ENCODE data around the gene SLC66A2.
"Not testable (repeated sequence)": the region's sequence is repeated elsewhere in the genome, so short reads cannot be mapped to it uniquely, and the experiment has no call there.

The SLC66A2 gene

GRCh38 chr18:79951545-79952455 lies at the start of gene SLC66A2:
TSS of gene SLC66A2 (minus strand) at chr18:79951653. CDS start at chr18:79950926, 727 bp downstream.
- DNase-seq (ENCODE audit: low read depth), result peak; percentile 86

DNA sequence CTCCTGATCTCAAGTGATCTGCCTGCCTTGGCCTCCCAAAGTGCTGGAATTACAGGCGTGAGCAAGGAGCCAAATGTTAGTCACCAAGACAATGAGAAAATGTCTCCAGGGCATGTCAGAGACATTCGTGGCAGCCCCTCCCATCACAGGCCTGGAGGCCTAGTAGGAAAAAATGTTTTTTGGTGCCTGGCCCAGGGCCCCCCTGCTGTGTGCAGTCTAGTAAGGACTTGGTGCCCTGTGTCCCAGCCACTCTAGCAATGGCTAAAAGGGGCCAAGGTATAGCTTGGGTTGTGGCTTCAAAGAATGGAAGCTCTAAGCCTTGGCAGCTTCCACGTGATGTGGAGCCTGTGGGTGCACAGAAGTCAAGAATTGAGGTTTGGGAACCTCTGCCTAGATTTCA lies 49.4 kb upstream of the SLC66A2 start:
- no peak for DNase-seq (ENCODE audit: low read depth)

GRCh38 chr18:79999701-80000100 lies 48.2 kb upstream of the SLC66A2 start:
- not testable (repeated sequence) for DNase-seq (ENCODE audit: low read depth)

DNA sequence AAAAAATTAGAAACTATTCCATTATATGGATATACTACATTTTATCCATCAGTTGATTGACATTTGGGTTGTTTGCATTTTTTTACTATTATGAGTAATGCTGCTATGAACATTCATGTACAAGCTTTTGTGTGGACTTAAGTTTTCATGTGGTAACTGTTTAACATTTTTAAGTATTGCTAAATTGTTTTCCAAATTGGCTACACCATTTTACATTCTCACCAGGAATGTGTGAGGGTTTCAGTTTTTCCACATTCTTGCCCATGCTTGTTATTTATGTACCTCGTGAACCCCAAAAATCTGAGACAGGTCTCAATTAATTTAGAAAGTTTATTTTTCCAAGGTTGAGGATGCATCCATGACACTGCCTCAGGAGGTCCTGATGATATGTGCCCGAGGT lies 40.0 kb upstream of the SLC66A2 start:
- peak; percentile 4 for DNase-seq (ENCODE audit: low read depth)

DNA sequence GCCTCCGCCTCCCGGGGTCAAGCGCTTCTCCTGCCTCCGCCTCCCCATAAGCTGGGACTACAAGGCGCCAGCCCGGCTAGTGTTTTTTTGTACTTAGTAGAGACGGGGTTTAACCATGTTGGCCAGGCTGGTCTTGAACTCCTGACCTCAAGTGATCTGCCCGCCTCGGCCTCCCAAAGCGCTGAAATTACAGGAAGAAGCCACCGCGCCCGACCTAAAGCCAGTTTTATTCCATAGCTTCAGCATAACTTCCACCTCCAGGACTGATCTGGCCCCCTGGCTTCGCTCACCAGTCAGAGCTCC lies 37.7 kb upstream of the SLC66A2 start:
- DNase-seq (ENCODE audit: low read depth), result no peak

DNA sequence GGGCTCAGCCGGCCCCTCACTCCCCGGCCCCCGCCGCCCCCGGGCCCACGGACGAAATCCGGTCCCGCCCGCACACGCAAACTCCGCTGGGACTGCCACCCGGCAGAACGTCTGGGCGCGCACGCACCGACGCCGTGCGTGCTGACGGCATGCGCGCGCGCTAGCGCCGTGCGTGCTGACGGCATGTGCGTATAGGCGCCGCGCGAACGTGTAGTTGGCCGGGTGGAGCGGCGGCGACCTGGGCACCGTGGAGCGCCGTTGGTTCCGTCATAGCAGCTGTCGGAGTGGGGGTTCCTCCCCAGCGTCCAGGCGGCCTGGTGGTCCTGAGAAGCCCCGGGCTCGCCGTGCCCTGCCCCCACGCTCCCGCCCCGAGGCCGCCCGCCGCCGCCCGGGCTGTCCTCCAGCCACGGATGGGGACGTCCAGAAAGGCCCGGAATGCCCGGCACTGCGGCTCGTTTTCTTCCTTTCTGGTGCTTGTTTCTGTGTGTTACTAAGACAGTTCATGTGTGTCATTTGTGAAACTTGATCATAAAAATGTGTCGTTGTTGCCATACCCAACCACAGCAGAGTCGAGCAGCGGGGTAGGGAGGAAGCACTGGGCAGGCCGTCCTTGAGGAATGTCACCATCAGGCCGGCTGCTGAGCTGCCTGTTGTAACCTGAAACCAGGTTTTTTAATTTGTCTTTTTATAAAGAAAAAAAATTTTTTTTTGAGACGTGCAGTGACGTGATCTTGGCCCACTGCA lies 37.2 kb upstream of the SLC66A2 start, which contains the start of gene TXNL4A:
TSS of gene TXNL4A (minus strand) at position 113 of the 744 bp plus-strand sequence. CDS start 171 bp downstream, outside the sequence.
- DNase-seq (ENCODE audit: low read depth), result peak; percentile 84

GRCh38 chr18:79988071-79988450 lies 36.6 kb upstream of the SLC66A2 start:
- DNase-seq (ENCODE audit: low read depth), result peak; percentile 52

- peak; percentile 19 for DNase-seq (ENCODE audit: low read depth)
Observed at GRCh38 chr18:79987566-79987965, 36.1 kb upstream of the SLC66A2 start.

DNA sequence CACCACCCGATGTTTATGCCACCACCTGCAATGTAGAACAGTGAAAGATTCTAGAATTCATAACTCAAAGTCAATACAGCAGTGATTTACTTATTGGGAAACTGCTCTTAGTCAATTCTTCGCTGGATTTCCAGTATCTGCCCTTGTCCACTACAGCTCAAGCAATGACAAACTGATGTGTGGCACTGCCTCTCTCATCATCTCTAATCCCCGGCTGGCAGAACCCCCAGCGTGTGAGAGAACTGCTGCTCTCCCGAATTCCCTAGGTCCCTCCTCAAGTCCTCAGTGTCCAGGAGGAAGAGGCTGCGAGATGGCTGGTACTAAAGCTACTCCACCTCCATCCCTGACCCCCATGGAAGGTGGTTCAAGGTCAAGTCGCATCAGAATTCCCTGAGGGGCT lies 35.3 kb upstream of the SLC66A2 start:
- DNase-seq (ENCODE audit: low read depth), result peak; percentile 9

- DNase-seq (ENCODE audit: low read depth), result no peak
Observed at GRCh38 chr18:79985172-79985571, 33.7 kb upstream of the SLC66A2 start.

GRCh38 chr18:79983793-79984192 lies 32.3 kb upstream of the SLC66A2 start:
- no peak for DNase-seq (ENCODE audit: low read depth)

GRCh38 chr18:79983253-79983652 lies 31.8 kb upstream of the SLC66A2 start:
- no peak for DNase-seq (ENCODE audit: low read depth)

- DNase-seq (ENCODE audit: low read depth), result peak; percentile 29
Observed at GRCh38 chr18:79982736-79983135, 31.3 kb upstream of the SLC66A2 start.

- DNase-seq (ENCODE audit: low read depth), result no peak
Observed at GRCh38 chr18:79980585-79980984, 29.1 kb upstream of the SLC66A2 start.

GRCh38 chr18:79979843-79980242 lies 28.4 kb upstream of the SLC66A2 start:
- no peak for DNase-seq (ENCODE audit: low read depth)

DNA sequence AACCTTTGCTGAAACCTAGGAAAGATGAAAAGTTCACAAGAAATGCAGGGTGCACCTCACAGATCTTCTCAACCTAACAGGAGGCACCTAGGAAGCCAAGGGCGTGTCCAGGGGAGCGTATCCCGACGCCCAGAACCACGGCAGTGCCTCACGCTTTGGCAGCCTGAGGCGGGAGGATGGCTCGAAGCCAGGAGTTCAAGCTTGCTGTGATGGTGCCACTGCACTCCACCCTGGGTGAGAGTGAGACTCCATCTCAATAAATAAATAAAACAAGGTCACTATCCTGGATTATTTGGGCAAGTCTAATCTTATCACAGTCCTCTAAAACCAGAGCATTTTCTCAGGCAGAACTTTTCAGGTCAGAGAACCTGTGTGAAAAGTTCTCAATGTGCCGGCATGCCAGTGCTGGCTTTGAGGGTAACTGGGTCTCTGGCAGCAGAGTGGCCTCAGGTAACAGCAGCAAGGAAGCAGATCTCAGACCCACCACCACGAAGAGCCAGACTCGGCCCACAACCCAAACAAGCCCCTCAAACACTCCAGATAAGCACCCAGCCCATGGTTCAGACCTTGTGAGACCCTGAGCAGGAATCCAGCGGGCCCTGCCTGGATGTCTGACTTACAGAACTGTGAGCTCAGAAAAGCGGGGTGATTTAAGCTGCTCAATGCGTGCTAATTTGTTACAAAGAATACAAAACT lies 24.7 kb upstream of the SLC66A2 start:
- no peak for DNase-seq (ENCODE audit: low read depth)

DNA sequence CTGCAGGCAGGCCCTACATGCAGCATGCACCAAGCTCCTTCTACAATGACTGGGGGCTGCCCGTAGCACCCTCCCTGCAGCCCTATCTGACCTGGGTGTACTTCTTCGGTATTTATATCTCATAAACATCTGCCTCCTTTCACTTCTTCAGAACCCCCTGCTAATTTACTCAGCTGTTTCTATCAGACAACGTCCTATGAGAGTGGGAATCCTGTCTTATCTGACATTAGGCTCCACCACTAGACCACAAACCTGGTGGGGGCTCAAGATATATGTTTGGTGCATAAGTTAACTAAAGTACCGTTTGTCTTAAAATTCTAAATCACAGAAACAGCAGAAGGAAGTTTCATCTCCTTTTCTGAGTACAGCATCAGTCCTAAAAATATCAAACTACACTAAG lies 23.6 kb upstream of the SLC66A2 start:
- DNase-seq (ENCODE audit: low read depth), result no peak

DNA sequence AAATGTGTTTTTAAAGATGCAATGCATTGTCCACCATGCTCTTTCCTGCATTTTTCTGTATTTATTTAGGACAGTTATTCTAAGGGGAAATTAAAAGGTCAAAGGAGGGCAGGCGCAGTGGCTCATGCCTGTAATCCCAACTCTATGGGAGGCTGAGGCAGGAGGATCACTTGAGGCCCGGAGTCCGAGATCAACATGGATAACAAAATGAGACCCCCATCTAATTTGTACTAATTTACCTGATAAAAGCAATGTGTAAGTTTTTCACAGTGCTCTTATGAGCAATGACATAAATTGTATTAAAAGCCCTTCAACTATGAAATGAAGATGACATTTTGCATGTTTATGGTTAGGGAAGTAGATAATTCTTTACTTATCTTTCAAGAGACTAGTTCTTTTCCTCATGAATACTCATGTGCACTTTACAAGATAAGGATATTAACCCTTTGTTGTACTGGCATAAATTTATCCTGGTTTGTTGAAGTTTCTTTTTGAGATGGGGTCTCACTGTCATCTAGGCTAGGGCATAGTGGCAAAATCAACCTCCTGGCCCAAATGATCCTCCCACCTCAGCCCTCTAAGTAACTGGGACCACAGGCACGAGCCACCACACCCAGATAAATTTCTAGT lies 22.7 kb upstream of the SLC66A2 start:
- no peak for DNase-seq (ENCODE audit: low read depth)

- DNase-seq (ENCODE audit: low read depth), result no peak
Observed at GRCh38 chr18:79973517-79973916, 22.1 kb upstream of the SLC66A2 start.

DNA sequence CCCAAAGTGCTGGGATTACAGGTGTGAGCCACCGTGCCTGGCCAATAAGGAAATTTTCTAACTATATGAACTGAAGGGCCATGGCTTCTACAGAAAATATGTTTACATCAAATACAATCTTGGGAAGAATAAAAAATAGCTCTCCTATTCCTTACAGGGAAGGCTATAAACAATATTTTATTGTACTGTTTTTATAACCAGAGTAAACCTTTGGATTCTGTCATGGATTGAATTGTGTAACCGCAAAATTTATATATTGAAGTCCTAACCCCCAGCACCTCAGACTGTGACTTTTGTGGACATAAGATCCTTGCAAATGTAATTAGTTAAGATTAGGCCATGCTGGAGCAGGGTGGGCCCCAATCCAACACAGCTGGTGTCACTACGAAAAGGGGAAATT lies 21.3 kb upstream of the SLC66A2 start:
- no peak for DNase-seq (ENCODE audit: low read depth)

- no peak for DNase-seq (ENCODE audit: low read depth)
Observed at GRCh38 chr18:79971986-79972385, 20.5 kb upstream of the SLC66A2 start.

Data from EH (cell line).